Type B pancreatic cell (in vitro differentiated cells): ENCODE measurements around the gene ATG5. TPM values are rescaled to one million over a fixed set of nuclear protein-coding genes. Genes with fewer than 3 reads are reported as not detected.

Source experiments
- DNase-seq: peaks from one replicate; pipeline ENCODE4 v3.0.0; 2021; ENCODE audit warnings: mixed read lengths; ENCODE audit not compliant: unreplicated experiment; ENCODE audit errors: extremely low spot score
- H3K27ac Mint-ChIP-seq: 2 replicates; pipeline ENCODE4 v1.8.0; 2021; ENCODE audit warnings: mild to moderate bottlenecking, mixed read lengths
- H3K27me3 Mint-ChIP-seq: 2 replicates; pipeline ENCODE4 v1.8.0; 2021; ENCODE audit warnings: mixed read lengths
- H3K36me3 Mint-ChIP-seq: 2 replicates; pipeline ENCODE4 v1.8.0; 2021; ENCODE audit warnings: mixed read lengths
- H3K4me1 Mint-ChIP-seq: one replicate; pipeline ENCODE4 v1.8.0; 2021; ENCODE audit warnings: mixed read lengths; ENCODE audit not compliant: unreplicated experiment
- H3K4me3 Mint-ChIP-seq: 2 replicates; pipeline ENCODE4 v1.8.0; 2021; ENCODE audit warnings: mild to moderate bottlenecking, mixed read lengths
- H3K9me3 Mint-ChIP-seq: 2 replicates; pipeline ENCODE4 v1.8.0; 2021; ENCODE audit warnings: mixed read lengths
- total RNA-seq: library from RNA; stranded (reverse); gene quantifications from 2 replicates; pipeline ENCODE4 v1.2.1, GENCODE V29; 2021; ENCODE audit warnings: low replicate concordance
- TF ChIP-seq, protein P1 (sequence below): fragments of 200-600 bp; sonication (generic); conservative IDR thresholded peaks from 2 replicates; pipeline ENCODE4 v1.5.0; 2021; ENCODE audit warnings: antibody characterized with exemption, mild to moderate bottlenecking

The ATG5 gene
- total RNA-seq, 1 donor from 2014 or later = 27.8 TPM

DNA sequence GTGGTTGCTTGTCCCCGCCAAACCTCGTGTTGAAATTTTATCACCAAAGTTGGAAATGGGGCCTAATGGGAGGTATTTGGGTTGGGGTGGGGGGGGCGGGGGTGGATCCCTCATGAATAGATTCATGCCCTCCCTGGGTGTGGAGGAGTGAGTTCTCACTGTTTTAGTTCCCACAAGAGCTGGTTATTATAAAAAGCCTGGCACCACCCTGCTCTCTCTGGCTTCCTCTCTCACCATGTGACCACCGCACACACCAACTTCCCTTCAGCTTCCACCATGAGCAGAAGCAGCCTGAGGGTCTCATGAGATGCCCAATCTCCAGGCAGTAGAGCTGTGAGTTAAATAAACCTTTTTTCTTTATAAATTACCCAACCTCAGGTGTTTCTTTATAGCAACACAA is 128.1 kb downstream of the ATG5 start:
- Mint-ChIP-seq H3K4me1 (peaks cover 13% of the 10 kb centered on the region), H3K36me3 (peaks cover 21% of the 10 kb centered on the region), H3K27me3 (no peaks in the 10 kb centered on the region), H3K27ac (peak overlapping the region; percentile 31), H3K4me3 (no peak overlapping the region), H3K9me3 (no peaks in the 10 kb centered on the region)
- DNase-seq = no peak
- TF ChIP-seq, protein P1, sequence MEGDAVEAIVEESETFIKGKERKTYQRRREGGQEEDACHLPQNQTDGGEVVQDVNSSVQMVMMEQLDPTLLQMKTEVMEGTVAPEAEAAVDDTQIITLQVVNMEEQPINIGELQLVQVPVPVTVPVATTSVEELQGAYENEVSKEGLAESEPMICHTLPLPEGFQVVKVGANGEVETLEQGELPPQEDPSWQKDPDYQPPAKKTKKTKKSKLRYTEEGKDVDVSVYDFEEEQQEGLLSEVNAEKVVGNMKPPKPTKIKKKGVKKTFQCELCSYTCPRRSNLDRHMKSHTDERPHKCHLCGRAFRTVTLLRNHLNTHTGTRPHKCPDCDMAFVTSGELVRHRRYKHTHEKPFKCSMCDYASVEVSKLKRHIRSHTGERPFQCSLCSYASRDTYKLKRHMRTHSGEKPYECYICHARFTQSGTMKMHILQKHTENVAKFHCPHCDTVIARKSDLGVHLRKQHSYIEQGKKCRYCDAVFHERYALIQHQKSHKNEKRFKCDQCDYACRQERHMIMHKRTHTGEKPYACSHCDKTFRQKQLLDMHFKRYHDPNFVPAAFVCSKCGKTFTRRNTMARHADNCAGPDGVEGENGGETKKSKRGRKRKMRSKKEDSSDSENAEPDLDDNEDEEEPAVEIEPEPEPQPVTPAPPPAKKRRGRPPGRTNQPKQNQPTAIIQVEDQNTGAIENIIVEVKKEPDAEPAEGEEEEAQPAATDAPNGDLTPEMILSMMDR = no peak

DNA sequence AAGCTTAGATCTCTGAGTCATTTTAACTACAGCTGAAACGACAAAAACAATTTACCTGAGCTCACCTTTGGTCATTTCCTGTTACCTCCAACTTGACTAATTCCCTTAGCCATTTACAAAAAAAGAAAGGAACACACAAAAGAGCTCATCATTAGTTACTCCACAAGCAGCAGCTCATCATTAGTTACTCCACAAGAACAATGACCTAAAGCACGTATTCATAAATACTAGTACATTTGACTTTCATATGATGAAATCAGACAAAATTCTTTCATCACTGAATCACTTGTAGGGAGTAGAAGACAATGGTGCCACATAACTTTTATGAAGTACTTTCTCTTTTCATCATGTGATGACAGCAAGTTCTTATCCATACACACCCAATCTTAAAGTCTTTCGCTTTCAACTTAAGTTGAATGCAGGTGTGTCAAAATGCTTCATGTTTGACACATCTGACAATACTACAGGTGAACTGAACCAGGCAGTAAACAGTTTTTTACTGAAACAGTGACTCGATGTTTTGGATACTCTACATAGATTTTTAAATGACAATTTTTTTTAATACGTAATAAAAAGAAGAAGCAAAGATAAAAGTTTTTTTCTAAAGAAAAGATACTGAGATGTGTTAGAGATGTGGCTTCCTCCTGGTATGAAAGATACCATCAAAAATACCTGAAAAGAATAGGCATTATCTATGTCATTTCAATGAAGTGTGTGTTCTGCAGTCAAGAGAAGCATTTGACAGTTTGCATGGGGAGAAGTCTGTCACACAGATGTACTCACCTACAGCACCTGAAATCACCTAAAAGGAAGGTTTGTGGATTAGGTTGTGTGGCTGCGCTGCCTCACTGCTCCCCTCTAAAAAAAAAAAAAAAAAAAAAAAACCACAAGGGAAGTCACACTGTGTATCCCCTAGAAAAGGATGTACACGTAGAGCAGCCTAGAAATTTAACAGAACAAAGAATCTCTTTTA is 130.3 kb downstream of the ATG5 start:
- H3K27me3 Mint-ChIP-seq = no peaks in the 10 kb centered on the region
- peaks cover 13% of the 10 kb centered on the region for H3K4me1 Mint-ChIP-seq
- H3K9me3 Mint-ChIP-seq = no peaks in the 10 kb centered on the region
- H3K36me3 Mint-ChIP-seq = peaks cover 18% of the 10 kb centered on the region
- H3K27ac Mint-ChIP-seq = peak overlapping the region; percentile 99
- TF ChIP-seq, protein P1 = no peak
- peak overlapping the region; percentile 67 for H3K4me3 Mint-ChIP-seq
- DNase-seq = no peak

DNA sequence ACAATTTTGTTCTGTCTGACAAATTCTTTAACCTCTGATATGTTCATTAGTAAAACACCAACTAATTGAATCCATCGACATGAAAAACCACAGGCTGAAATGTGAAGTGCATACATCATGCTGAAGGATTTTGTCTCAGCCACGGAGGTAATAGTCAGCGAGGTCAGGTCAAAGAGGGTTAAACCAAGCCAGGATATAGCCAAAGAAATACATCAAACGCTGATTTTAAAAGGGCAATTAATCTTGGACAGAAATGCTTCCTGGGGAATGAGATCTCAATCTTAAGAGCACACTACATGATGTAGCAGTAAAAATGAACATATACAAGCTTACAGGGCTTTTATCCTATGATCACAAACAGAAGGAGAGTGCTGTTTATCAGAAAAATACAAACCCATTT is 132.7 kb downstream of the ATG5 start:
- H3K4me3 Mint-ChIP-seq = peak overlapping the region; percentile 21
- peaks cover 10% of the 10 kb centered on the region for H3K36me3 Mint-ChIP-seq
- no peaks in the 10 kb centered on the region for H3K27me3 Mint-ChIP-seq

DNA sequence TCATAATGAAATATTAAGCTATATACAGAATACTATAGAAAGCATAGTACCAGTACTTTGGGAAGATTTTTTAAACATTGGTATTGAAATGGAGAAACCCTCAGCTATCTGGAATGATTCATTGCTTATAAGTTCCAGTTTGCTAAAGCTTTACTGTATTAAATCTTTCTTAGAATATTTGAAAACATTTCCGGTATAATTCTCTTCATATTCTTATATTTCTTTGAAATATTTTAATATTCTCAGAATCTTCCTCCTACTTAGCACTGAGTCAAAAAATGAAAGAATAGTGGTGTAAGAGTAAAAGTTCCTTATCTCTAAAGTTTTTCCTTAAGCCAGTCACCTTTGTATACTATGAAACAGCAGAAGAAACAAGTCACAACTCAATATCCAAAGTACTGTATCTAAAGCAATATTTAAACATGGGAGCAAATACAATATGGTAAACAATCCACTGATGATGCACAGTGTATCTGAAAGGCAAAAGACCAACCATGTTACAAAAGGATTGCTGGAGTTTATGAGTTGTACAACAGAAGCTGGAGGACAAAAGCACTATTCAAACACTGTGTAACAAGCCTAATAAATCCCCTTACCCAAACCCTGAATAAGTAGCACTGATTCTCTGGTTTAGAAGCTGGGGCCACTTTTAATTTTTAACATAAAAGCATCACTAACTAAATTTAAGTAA is 137.3 kb downstream of the ATG5 start:
- H3K27ac Mint-ChIP-seq = peak overlapping the region; percentile 27
- TF ChIP-seq, protein P1 = no peak
- H3K36me3 Mint-ChIP-seq = peaks cover 14% of the 10 kb centered on the region
- H3K27me3 Mint-ChIP-seq = no peaks in the 10 kb centered on the region
- DNase-seq = no peak
- no peak overlapping the region for H3K4me3 Mint-ChIP-seq
- H3K4me1 Mint-ChIP-seq = peaks cover 15% of the 10 kb centered on the region
- no peaks in the 10 kb centered on the region for H3K9me3 Mint-ChIP-seq

More for the DNA sequence above, 132.7 kb downstream of the ATG5 start:
- TF ChIP-seq, protein P1 = no peak
- Mint-ChIP-seq H3K9me3 (no peaks in the 10 kb centered on the region), H3K4me1 (peaks cover 17% of the 10 kb centered on the region), H3K27ac (peak overlapping the region; percentile 73)
- no peak for DNase-seq

DNA sequence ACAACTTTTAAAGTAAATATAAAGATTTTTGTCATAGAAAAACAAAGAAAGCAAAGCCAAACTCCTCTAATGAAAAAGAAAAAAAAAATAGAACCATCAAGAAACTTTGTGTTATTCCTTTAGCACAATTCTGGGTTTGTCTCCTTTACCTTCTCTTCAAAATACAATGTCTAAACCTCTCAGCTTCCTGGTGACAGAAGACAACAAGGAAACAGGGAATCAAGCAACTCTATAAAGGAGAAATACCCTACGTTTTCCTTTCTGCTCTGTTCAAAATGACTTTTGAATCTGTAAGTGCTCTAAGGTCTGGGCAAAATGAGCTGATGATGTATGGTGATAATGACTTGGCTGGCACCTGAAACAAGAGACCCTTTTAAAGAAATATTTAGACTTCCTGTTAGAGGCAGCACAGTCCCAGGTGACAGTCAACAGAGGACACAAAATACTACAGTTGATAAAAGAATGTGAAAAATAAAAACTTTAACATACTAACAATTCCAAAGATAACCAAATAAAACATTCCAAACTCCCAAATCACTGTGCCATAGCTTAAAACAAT is 138.1 kb downstream of the ATG5 start:
- Mint-ChIP-seq H3K27ac (peak overlapping the region; percentile 9), H3K4me1 (peaks cover 9% of the 10 kb centered on the region), H3K4me3 (no peak overlapping the region), H3K36me3 (peaks cover 14% of the 10 kb centered on the region), H3K27me3 (no peaks in the 10 kb centered on the region), H3K9me3 (no peaks in the 10 kb centered on the region)
- TF ChIP-seq, protein P1 = no peak
- no peak for DNase-seq
